ENCODE data around the gene CDKN2B-AS1.

- TF ChIP-seq RCOR1 (IDR thresholded peaks at IDR 0.05; ENCODE audit: low read depth, low read length) (no peak), PHF8 (IDR thresholded peaks at IDR 0.05; ENCODE audit: borderline replicate concordance, low read depth) (no peak)
These were observed 118.6 kb downstream of the CDKN2B-AS1 start for GRCh38 chr9:22112870-22113821.
